ENCODE data around the gene BMP3.
A peak's percentile ranks its signal among the peaks of the same experiment; 100 is the strongest.

Gene BMP3

DNA sequence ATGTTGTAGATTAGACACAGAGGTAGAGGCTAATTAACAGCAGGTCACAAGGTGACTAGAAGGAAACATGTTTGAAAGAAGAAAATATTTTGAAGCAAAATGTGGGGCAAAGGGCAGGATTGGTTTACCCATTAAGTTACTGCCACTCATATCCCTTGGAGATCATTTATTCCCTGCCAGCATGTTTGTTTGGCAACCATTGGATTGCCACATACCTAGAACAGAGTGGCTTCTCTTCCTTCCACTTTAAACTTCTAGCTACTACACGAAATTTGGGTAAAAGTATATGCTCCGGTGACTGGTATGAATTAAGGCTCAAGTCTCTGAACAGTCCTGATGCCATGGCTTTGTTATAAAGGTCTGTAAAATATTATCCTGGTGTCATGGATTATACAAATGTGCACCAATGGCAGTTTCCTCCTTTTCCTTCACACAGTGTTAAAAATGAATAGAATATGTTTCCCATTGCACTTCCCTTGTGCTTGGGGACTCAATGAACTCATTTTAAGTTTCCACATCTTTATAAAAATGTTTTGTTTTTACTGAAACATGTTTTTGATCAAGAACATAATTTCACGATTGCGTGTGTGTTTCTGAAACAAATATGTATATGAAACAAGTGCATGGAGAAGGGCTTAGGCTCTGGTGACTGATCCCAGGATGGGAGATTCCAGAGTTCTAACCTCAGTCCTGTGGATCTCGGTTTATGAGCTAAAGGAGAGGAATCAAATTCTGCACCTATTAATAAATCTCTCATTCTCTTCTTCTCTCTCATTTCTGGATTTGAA, 12.3 kb downstream of the BMP3 start:
- FAIRE-seq = no peak

DNA sequence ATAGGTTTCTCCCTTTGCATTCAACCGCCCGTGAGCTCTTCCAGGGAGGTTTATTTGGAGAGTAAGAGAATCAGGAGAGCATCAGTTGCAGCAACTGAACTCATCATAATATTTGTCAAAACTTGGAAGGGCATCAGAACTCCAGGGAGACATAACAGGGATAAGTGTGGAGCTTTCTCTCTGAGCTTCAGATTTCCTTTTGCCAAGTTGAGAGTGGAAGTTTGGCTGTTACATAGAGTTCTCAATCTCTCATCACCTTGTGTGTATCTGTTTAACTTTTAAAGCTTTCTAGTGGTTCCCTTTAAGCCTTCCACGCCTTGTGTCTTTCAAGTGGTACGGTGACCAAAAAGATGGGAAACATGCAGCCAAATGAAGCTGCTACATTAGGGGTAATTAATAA, 18.8 kb downstream of the BMP3 start:
- no peak for FAIRE-seq

- no peak for FAIRE-seq
Measured at GRCh38 chr4:81049907-81050306, 19.4 kb downstream of the BMP3 start.

DNA sequence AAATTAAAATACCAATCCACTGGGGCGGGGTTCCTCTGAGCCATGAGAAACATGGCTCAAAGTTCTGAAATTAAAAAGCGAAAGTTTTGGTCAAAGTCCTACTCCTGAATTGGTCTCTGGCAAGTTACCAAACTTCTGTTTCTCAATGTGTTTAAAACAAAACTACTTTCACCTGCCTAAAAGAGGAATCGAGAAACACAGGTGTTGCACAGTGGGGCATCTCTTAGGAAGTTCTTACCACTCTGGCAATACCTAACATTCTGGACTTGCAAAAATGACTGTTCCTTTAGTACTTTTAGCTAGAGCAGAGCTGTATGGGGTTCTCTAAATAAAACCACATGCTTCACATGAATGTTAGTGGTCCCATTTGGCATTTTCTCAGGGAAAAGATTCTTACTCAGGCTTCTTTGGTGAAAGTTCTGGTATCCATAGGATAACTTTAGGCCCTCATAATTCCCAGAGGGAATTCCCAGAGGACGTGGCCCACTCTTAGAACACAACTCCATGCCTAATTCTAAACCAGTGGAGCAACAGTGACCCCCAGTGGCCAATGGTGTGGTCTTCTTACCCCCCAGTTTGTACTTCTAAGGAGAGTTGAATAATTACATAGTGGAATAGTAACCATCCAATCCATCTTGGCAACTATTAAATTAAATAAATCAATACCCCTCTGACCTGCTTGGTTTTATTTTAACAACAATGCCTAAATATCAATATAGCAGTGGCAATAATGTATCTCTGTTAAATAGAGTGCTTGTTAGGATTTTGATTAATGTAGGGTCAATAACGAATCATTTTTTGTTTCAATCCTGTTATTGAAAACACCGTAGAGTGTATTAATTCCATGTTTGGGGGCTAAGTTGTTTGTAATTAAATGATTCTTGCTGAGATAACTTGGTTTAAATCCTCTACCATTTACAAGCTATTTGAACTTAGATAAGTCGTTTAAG, 21.9 kb downstream of the BMP3 start:
- FAIRE-seq = peak; percentile 9

DNA sequence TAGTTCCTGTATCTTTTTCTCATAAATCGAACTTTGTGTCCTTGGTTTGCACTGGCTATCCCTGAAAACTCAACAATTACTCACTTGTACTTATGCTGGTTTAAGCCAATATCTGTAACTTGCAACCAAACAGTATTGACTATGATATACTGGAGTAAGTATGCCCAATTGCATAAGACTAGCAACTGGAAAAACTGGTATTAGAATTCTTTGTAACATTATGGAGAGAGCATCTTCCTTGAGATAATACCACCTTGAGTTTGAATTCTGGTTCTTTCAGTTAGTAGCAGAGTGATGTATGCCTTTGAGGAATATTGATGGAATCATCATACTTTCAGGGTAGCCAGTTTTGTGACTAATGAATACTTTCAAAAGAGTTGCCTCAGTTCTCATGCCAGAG, 28.1 kb downstream of the BMP3 start:
- FAIRE-seq = no peak

- no peak for FAIRE-seq
Measured at GRCh38 chr4:81060587-81061343, 30.3 kb downstream of the BMP3 start.

DNA sequence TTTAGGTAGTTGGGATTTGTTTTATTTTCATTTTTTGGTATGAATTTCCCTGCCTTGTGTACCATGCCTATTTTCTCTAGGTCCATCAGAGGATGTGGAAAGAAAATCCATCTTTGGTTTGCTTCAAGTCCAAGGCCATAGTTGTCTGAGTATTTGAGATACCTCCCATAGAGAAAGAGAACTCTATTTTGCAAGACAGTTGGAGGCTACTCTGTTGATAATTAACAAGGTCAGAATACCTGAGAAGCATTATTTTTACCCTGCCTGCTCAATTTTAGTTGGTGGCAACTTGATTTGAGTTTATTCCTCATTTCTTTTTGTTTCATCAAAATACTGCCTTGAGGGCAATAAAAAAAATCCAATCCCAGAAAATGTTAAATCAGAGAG, 30.8 kb downstream of the BMP3 start:
- no peak for FAIRE-seq

GRCh38 chr4:81062001-81062400, 31.5 kb downstream of the BMP3 start:
- no peak for FAIRE-seq

DNA sequence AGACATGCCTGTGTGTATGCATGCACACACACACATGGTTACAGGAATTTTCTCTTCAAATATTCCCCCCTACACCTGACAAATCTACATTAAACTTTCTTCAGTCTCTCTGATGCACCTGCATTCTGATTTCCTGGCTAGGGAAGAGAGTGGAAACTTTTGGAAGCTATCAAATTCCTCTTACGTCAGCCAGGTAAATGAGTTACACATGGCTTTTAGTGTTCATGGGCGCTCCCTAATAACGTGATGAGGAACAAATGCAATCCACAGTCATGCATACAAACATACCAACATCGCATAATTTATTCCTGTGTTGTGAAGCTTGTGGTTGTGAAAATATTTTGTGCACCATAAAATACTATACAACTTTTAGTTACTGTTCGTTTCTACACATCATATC, 34.9 kb downstream of the BMP3 start:
- no peak for FAIRE-seq

DNA sequence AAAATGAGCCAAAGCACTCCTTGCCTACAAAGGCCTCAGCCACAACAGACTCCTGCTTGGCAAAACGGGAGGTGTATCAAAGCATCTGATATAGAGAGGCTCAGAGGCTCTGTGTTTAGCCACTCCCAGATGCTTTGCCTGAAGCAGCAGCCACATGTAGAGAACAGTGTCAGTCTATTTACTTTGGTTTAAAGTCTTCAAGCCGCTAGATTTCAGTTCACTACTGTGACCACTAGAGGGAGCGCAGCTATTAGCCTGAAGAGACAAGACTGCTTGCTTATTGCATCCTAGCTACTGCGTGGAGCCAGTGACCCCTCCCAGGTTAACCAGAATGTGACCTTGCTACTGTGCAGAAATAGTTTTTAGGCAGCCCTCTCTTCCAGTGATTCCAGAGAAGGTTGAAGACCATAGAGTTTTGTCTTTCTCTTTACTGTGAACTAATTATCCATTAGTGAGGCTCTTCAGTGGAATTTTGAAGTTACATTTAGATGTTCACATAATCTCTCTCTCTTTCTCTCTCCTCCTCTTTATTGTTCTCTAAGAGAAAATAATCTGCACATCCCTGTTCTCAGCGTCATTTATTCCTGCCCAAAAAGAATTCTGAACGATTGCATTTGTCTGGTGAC, 39.3 kb downstream of the BMP3 start:
- peak; percentile 81 for FAIRE-seq

GRCh38 chr4:81071013-81071412, 40.5 kb downstream of the BMP3 start:
- FAIRE-seq = no peak

- no peak for FAIRE-seq
Measured at GRCh38 chr4:81081156-81081555, 50.6 kb downstream of the BMP3 start.

GRCh38 chr4:81084029-81084428, 53.5 kb downstream of the BMP3 start:
- FAIRE-seq = no peak

- FAIRE-seq = no peak
Measured at GRCh38 chr4:81084634-81085033, 54.1 kb downstream of the BMP3 start.

GRCh38 chr4:81085291-81085690, 54.8 kb downstream of the BMP3 start:
- no peak for FAIRE-seq

DNA sequence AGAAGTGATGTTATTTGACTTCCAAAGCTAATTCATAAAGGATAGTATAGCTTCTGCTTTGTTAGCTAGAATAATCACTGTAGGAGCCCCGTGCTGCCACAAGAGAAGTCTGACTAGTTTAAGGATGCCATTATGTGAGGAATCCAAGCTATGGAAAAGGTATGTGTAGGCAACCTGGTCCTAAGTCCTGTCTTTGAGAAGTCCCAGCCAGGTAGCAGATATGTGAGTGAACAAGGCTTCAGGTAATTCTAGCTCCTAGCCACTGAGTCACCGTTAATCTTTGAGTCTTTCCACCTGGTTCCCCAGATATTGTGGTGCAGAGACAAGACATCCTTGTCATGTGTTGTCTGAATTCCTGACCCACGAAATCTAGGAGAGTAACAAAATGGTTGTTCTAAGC, 55.5 kb downstream of the BMP3 start:
- no peak for FAIRE-seq

GRCh38 chr4:81093720-81094401, 63.4 kb downstream of the BMP3 start:
- no peak for FAIRE-seq

DNA sequence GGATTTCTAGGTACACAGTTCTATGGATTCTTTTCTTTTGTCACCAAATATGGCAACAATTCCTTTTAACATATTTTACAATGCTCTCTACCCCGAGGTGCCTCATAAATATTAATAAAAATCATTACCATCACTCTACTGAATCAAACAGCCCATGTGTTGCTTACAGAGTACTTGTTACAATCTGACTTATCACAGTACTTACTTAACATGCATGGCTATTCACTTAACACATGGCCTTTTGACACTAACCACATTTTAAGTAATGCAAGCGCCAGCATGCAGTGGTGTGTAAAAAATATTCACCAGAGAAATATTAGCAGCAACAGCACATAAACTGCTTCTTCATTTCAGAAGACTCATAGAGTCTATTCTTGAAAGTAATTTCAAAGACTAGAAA, 64.9 kb downstream of the BMP3 start:
- no peak for FAIRE-seq

DNA sequence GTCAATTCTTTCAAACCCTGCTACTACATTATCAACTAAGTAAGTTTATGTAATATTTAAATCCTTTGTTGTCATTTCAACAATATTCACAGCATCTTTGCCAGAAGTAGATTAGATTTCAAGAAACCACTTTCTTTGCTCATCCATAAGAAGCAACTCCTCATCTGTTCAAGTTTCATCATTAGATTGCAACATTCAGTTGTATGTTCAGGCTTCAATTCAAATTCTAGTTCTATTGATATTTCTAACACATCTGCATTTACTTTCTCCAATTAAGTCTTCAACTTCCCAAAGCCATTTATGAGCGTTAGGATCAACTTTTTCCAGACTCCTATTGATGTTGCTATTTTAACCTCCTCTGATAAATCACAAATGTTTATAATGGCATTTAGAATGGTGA, 66.1 kb downstream of the BMP3 start:
- FAIRE-seq = no peak

DNA sequence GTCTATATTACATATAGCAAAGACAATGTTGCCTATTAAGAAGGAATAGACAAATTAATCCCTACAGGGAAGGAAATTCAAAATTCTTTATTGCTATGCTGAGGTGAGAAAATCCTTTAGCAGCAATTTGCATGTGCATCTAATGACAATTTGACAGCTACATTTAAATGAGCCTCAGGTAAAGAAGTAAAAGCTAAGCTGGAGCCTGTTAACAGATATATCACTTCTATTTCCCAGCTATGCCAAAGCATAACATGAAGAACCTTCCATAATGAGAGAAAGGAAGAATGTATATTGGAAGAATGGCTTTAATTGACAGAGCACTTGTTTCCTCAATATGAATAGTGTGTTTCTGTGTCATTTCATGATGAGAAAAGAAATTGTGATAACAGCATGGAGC, 71.6 kb downstream of the BMP3 start:
- no peak for FAIRE-seq

GRCh38 chr4:81106150-81106549, 75.6 kb downstream of the BMP3 start:
- no peak for FAIRE-seq

All from islet of Langerhans (tissue), 1 donor.